Effector memory CD4-positive, alpha-beta T cell (primary cell): ENCODE results near the gene ALDOB.

Source experiments
- DNase-seq, 3 donors: peaks; one replicate each; pipeline ENCODE4 v3.0.0-alpha.2; 2020
- H3K27ac ChIP-seq: 2 replicates; pipeline ENCODE4 v1.7.0; 2013; ENCODE audit warnings: mild to moderate bottlenecking, low read length, moderate library complexity; ENCODE audit not compliant: insufficient read depth, poor library complexity, severe bottlenecking
- H3K27me3 ChIP-seq: replicated peaks from 2 replicates; pipeline ENCODE4 v1.7.0; 2013; ENCODE audit warnings: mild to moderate bottlenecking, low read length; ENCODE audit not compliant: insufficient read depth, control insufficient read depth, poor library complexity, severe bottlenecking
- H3K36me3 ChIP-seq: 2 replicates; pipeline ENCODE4 v1.7.0; 2013; ENCODE audit warnings: mild to moderate bottlenecking, low read length, moderate library complexity; ENCODE audit not compliant: control insufficient read depth, insufficient read depth
- H3K4me1 ChIP-seq: 2 replicates; pipeline ENCODE4 v1.7.0; 2013; ENCODE audit warnings: low read length, mild to moderate bottlenecking; ENCODE audit not compliant: control insufficient read depth, insufficient read depth, poor library complexity, severe bottlenecking
- H3K4me3 ChIP-seq: 2 replicates; pipeline ENCODE4 v1.7.0; 2013; ENCODE audit warnings: low read length, low read depth, mild to moderate bottlenecking; ENCODE audit not compliant: insufficient read depth, poor library complexity, severe bottlenecking
- H3K9me3 ChIP-seq: 2 replicates; pipeline ENCODE4 v1.7.0; 2013; ENCODE audit warnings: mild to moderate bottlenecking, low read length, moderate library complexity; ENCODE audit not compliant: control insufficient read depth

ALDOB gene

DNA sequence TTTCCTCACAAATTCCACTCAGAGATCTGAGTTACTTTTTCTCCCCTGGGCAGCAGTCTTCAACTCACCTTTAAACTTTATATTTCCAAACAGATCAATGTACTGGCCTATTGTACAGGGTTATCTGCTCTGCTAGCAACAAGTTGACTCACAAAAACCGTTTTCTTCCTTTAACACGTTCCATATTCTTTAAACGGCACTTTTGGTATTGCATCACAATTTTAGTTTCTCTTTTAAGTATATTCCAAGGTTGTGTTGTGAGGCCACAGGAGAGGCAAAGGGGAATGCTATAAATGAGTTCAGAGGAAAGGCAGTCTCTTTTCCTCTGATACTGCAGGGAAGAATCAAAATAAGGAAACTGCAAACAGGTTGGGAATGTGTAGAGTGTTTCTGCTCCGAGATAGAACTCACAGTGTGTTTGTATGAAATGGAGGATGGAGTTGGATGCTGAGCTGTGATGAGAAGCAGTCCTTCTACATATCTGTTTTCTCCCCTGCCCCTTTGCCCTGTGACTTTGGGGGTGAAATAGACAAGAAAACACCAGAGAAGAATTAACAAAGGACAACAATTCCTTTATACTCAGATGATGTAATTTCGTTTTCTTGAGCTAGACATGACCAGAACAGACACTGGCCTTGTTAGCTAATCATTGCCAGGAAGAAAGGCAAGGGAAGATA lies 9.9 kb upstream of the ALDOB start:
- Histone ChIP-seq H3K9me3 (no peaks in the 10 kb centered on the region), H3K27ac (no peak overlapping the region), H3K4me1 (peaks cover 3% of the 10 kb centered on the region), H3K36me3 (no peaks in the 10 kb centered on the region), H3K27me3 (peaks cover 11% of the 10 kb centered on the region), H3K4me3 (no peak overlapping the region)
- no peak for DNase-seq

GRCh38 chr9:101443364-101443771 lies 7.8 kb upstream of the ALDOB start:
- Histone ChIP-seq H3K9me3 (no peaks in the 10 kb centered on the region), H3K27me3 (peaks cover 6% of the 10 kb centered on the region), H3K4me3 (no peak overlapping the region), H3K36me3 (no peaks in the 10 kb centered on the region), H3K4me1 (no peaks in the 10 kb centered on the region), H3K27ac (no peak overlapping the region)
- no peak for DNase-seq

DNA sequence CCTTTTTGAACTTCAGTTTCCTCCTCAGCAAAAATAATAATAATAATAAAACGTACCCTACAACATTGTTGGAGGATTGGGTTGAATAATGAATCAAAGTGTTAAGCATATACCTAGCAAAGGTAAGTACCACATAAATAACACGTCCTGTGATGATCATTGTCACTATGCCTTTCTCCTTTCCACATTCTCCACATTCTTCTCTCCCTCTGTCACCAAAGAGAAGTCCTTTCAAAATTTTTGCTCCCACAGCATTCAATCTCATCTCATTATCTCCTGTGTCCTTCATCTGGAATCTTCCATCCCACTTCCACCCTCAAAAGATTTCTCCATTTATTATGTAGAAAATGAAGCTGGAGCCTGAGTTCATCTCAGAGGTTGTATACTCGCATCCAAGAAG lies 7.2 kb upstream of the ALDOB start:
- Histone ChIP-seq H3K27ac (no peak overlapping the region), H3K27me3 (peaks cover 6% of the 10 kb centered on the region), H3K4me1 (no peaks in the 10 kb centered on the region), H3K9me3 (no peaks in the 10 kb centered on the region), H3K4me3 (no peak overlapping the region), H3K36me3 (no peaks in the 10 kb centered on the region)
- DNase-seq: no peak

DNA sequence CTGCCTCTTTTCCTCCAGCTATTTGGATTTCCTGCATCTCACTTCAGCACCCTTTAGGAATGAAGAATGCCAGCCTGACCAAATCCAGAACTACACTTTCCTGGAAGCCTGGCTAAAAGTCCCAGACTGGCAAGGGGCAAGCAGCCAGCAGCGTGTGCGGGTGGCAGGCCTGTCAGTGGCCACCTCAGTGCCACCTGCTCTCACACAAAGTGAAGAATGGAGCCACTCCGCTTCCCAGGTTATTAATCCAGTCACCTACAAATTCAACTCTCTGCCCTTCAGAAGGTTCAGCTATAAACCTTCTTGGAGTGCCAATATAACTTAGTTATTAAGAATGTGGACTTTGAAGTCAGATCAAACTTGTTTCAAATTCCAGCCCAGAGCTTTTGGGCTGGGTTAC lies 6.7 kb upstream of the ALDOB start:
- Histone ChIP-seq H3K27ac (no peak overlapping the region), H3K27me3 (peaks cover 6% of the 10 kb centered on the region)

GRCh38 chr9:101440714-101441230 lies 5.2 kb upstream of the ALDOB start:
- Histone ChIP-seq H3K27ac (no peak overlapping the region), H3K4me3 (no peak overlapping the region), H3K36me3 (no peaks in the 10 kb centered on the region), H3K27me3 (peaks cover 6% of the 10 kb centered on the region), H3K4me1 (no peaks in the 10 kb centered on the region), H3K9me3 (no peaks in the 10 kb centered on the region)
- DNase-seq: no peak

More for the DNA sequence above, 6.7 kb upstream of the ALDOB start:
- no peaks in the 10 kb centered on the region for H3K9me3 ChIP-seq
- H3K4me3 ChIP-seq: no peak overlapping the region
- H3K4me1 ChIP-seq: no peaks in the 10 kb centered on the region
- H3K36me3 ChIP-seq: no peaks in the 10 kb centered on the region
- DNase-seq: no peak

- no peak overlapping the region for H3K4me3 ChIP-seq
- no peaks in the 10 kb centered on the region for H3K9me3 ChIP-seq
- no peak for DNase-seq
- no peak overlapping the region for H3K27ac ChIP-seq
- H3K4me1 ChIP-seq: no peaks in the 10 kb centered on the region
- H3K27me3 ChIP-seq: peaks cover 7% of the 10 kb centered on the region
- no peaks in the 10 kb centered on the region for H3K36me3 ChIP-seq
These were observed 2.9 kb upstream of the ALDOB start for GRCh38 chr9:101438523-101438922.

- H3K4me1 ChIP-seq: no peaks in the 10 kb centered on the region
- no peaks in the 10 kb centered on the region for H3K9me3 ChIP-seq
- no peak for DNase-seq
- no peaks in the 10 kb centered on the region for H3K36me3 ChIP-seq
- H3K4me3 ChIP-seq: no peak overlapping the region
- peaks cover 5% of the 10 kb centered on the region for H3K27me3 ChIP-seq
- no peak overlapping the region for H3K27ac ChIP-seq
These were observed 2.2 kb upstream of the ALDOB start for GRCh38 chr9:101437806-101438232.

DNA sequence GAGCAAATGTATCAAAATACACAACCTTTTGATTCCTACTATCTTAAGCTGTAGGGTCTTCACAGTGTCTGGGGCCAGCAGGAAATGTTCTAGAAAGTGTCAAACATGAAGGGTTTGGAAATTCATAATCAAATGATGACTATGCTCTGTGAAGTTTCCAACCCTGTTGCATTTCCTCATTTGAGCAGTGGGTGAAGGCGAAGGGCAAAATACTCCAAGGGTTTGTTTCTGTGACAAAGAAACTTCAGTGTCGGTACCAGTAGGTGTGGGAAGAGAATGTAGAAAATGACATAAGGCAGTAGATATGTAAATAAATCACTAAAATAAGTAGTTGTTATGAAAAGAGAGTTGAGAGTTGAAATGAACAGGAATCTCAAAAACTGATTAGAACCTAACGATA lies 576 bp downstream of the ALDOB start:
- no peaks in the 10 kb centered on the region for H3K36me3 ChIP-seq
- no peaks in the 10 kb centered on the region for H3K4me1 ChIP-seq
- DNase-seq: no peak
- H3K9me3 ChIP-seq: no peaks in the 10 kb centered on the region
- peaks cover 4% of the 10 kb centered on the region for H3K27me3 ChIP-seq
- no peak overlapping the region for H3K4me3 ChIP-seq
- H3K27ac ChIP-seq: no peak overlapping the region

DNA sequence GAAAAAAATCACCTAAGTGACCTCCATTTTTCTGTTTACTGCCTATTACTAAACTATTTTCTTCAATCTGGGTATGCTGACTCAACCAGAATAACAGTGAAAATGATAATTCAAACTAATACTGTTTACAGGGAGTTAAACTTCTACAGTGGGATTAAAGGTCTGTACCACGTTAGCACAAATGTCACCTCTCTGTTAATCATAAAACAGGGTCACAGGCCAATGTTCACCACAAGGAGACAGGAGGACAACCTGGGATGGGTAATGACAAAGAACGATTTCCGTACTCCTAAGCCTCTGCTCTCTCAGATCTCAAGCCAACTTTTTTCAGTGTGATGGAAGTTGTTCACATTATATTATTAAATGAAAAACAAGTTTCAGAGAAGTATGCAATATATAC lies 2.3 kb downstream of the ALDOB start:
- Histone ChIP-seq H3K4me3 (no peak overlapping the region), H3K9me3 (no peaks in the 10 kb centered on the region)

DNA sequence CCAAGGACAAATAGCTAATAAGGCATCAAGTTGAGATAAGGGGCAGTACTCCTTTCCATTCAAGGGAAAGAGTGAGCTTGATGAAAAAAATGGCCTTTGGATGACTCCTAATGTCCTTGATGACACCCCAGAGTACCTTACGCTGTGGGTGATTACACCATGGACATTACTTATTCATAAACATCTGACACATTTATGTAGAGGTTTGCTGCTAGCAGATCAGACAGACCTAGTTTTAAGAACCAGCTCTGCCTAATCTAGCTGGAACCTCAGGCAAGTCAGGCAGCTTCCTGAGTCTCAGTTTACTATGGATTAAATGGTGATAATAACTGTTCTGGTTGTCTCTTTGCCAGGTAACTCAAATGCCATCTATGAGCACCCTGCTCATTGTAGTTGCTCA lies 2.8 kb downstream of the ALDOB start:
- Histone ChIP-seq H3K27me3 (peaks cover 4% of the 10 kb centered on the region), H3K4me3 (no peak overlapping the region), H3K36me3 (no peaks in the 10 kb centered on the region), H3K27ac (no peak overlapping the region), H3K9me3 (no peaks in the 10 kb centered on the region), H3K4me1 (no peaks in the 10 kb centered on the region)
- DNase-seq: no peak

More for the DNA sequence above, 2.3 kb downstream of the ALDOB start:
- peaks cover 4% of the 10 kb centered on the region for H3K27me3 ChIP-seq
- H3K36me3 ChIP-seq: no peaks in the 10 kb centered on the region
- no peaks in the 10 kb centered on the region for H3K4me1 ChIP-seq
- no peak for DNase-seq
- no peak overlapping the region for H3K27ac ChIP-seq
